HuH-7.5 (cell line): ENCODE results near the gene TWF2.

ENCODE experiments used
- DNase-seq: peaks from one replicate; pipeline ENCODE4 v3.0.0; 2011; ENCODE audit warnings: low spot score

TWF2 gene

DNA sequence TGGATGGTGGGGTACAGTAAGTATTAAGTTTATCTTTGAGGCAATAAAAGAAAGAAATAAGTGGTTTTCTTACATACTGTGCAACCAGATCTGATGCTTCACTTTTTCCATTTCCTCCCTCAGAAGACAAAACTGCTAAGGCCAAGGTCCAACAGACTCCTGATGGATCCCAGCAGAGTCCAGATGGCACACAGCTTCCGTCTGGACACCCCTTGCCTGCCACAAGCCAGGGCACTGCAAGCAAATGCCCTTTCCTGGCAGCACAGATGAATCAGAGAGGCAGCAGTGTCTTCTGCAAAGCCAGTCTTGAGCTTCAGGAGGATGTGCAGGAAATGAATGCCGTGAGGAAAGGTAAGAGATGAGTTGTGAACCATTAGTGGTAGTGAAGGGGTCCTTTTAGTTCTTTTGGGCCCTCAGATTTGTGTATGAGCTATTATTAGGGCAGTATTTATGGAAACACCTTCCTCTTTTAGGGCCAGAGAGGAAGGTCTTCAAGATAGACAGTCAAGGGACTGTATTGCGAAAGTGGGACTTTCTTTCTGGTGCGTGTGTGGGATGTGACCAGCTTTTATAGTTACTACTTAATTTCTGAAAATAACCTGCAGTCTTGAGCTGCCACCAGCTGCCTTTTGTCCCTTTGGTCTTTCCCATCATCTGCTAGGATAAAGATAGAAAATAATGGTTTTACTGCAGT lies 36.4 kb downstream of the TWF2 start:
- DNase-seq: no peak

DNA sequence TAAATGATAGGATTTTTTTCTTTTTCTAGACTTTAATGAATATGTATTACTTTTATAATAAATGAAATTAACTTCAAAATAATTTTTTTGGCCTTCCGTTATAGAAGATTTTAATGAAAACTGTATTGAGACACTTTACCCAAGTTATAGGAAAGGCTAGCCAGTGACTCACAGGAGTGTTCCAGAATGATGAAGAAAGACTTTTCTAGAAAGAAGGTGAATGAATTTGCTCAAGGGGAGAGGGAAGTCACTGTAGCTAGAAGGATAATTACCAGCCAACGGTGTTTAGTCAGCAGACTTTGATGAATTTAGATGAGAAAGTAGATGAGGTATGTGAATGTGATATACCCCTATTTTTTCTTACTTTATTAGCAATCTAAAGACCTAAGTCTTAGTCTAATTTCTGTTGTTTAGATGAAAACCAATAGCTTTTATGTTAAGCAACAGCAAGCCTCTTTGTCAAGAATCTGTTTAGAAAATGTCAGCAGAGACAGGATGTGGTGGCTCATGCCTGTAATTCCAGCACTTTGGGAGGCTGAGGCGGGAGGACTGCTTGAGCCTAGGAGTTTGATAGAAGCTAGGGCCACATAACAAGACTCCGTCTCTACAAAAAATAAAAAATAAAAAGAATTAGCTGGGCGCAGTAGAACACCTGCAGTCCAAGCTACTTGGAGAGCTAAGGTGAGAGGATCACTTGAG lies 37.8 kb downstream of the TWF2 start:
- no peak for DNase-seq

DNA sequence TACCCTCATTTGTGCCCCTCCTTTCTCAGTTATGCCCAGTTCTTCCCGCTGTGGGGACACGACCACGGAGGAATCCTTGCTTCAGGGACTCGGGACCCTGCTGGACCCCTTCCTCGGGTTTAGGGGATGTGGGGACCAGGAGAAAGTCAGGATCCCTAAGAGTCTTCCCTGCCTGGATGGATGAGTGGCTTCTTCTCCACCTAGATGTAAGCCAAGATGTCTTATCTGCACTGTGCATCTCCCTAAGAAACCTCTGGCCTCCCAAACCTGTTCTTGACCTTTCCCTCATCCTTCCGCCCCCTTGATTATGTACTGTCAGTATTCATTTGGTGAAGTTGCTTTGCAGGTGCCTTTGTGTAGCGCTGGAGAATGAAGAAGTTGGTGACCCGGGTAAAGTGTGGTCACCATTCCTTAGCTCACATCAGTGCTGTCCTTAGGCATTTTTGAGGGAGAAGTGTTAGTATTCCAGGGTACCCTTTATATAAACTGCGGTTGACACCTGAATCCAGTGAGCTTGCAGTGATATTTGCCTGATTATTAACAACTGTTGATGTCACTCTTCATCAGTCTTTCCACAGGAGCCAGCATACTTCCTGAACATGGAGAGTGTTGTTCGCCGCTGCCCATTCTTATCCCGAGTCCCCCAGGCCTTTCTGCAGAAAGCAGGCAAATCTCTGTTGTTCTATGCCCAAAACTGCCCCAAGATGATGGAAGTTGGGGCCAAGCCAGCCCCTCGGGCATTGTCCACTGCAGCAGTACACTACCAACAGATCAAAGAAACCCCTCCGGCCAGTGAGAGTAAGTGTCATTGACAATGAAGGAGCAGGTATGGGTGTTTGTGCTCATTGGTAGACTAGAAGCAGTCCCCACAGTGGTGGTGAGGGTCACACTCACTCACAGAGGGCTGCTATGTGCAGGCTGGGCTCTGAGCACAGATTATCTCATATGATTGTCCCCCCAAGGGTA lies 40.0 kb downstream of the TWF2 start:
- no peak for DNase-seq

DNA sequence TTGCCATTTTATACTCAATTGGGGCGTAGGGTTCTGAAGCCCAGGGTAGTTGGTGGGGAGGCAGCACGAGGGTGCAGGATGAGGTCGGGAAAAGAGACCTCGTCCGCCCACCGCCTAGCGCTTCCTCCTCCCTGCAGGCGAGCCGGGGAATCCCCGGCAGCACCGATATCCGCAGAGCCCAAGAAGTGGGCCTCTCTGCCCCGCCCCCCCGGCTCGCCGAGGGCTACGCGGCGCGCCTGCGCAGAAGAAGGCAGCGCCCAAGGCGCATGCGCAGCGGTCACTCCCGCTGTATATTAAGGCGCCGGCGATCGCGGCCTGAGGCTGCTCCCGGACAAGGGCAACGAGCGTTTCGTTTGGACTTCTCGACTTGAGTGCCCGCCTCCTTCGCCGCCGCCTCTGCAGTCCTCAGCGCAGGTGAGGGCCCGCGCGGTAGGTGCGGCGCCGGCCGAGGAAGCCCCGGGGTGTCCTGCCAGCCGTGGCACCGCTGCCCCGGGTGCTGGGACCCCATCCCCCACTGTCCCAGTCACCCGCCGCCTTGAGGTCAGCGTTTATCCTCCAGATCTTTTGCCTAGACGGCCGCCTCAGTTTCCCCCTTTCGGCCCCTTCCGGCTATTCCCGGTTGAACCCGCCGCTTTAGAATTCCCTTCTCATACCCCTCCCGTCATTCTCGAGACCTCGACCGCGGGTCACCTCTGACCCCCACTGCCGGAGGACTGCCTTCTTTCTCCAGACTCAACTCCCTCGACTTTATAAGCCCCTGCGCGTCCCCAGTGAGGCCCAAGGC lies 40.9 kb downstream of the TWF2 start, which contains the start of gene ALAS1:
Gene ALAS1 (plus strand): TSS at position 319 of the 784 bp plus-strand sequence. CDS start 1,082 bp downstream, outside the sequence.
- peak; percentile 90 for DNase-seq

DNA sequence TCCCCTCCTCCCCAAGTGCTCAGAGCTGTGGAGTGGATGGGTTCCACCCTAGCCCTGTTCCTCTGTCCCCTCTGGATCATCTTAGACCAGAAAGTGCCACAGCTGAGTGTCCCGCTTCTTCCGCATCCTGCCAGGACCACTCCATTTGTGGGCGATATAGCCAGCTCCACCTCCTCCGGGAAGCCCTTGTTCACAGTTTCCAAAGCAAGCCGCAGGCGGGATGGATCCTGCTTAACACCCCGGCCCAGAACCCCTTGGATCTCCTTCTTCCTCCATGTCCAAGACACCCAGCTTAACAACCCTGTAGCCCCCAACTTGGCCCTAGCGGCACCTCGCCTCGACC lies 41.5 kb downstream of the TWF2 start:
- no peak for DNase-seq

DNA sequence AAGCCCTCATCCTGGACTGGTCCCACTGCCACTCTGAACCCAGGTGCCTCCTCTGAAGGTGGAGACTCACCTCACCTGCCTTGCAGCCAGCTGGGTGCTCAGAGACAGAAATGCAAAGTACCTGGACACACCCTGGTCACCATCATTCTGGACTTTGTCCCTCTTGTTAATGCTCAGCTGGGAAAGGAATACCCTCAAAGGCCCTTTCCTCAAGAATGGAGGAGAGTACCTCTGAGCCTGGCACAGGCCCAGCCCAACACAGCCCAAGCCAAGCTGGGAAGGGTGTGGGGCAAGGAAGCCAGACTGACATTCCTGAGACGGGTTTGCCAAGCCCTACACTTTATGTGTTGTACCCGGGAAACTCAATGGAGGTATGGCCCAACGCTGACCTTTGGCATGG lies 42.0 kb downstream of the TWF2 start:
- DNase-seq: no peak

DNA sequence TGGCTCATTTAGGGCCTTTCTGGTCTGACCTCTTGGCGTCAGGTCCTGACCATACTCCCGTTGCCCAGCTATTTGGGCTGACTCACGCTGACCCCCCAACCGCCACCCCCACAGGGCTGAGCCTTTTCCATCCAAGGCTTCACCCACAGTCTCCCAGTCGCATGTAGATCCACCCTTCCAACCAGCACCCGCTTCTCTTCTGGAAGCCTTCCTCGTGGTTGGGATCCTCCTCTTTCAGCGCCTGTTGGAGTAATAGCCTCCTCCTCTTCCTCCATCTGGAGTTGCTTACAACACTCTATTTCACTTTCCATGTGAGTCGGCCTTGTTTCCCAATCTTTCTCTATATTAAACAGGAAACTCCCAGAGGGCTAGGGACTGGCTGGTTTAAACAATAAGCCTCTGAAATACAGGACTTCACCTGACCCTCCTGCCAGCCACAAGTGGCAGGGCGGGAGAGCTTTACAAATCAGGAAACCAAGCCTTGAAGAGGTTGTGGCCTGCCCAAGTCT lies 43.1 kb downstream of the TWF2 start:
- DNase-seq: no peak

DNA sequence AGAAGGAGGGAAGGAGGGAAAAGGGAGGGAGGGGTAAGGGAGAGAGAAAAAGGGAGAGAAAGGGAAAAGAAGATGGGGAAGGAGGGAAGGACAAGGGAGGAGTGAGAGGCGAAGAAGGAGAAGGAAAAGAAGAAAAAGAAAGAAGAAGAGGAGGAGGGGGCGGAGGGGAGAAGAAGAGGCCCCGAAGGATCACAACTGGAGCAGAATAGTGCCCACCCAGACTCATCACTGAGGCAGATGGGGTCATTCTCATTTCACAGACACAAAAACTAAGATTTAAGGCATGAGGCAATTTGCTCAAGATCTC lies 43.7 kb downstream of the TWF2 start:
- DNase-seq: no peak

DNA sequence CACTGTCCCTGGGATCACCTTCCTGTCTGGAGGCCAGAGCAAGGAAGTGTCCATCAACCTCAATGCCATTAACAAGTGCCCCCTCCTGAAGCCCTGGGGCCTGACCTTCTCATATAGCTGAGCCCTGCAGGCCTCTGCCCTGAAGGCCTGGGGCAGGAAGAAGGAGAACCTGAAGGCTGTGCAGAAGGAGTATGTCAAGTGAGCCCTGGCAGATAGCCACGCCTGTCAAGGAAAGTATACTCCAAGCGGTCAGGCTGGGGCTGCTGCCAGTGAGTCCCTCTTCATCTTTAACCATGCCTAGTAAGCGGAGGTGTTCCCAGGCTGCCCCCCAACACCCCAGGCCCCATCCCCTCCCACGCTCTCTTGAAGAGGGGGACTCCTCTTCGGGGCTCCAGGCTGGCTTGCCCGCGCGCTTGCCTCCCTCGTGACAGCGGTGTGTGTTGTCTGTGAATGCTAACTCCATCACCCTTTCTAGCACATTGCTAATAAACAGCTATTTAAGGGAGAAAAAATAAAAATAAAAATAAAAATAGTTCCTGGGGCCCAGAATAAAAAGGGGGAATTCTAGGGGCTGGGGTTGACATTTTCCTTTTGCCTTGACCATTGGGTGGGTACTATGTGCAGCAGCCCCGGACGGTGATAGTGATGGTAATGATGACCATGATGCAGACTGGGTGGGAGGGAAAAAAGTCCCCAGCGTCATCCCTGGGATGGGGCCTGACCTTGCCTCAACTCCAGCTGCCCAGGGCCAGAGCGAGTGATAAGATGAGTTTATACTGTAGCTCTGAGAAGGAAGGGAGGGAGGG lies 44.3 kb downstream of the TWF2 start:
- no peak for DNase-seq

DNA sequence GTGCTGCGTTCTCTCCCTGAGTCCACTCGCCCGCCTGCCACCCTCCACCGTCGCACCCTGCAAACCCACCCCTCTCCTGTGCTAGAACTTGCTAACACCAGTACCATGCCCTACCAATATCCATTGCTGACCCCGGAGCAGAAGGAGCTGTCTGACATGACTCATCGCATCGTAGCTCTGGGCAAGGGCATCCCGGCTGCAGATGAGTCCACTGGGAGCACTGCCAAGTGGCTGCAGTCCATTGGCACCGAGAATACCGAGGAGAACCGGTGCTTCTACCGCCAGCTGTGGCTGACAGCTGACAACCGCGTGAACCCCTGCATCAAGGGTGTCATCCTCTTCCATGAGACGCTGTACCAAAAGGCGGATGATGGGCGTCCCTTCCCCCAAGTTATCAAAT lies 45.9 kb downstream of the TWF2 start:
- DNase-seq: no peak

DNA sequence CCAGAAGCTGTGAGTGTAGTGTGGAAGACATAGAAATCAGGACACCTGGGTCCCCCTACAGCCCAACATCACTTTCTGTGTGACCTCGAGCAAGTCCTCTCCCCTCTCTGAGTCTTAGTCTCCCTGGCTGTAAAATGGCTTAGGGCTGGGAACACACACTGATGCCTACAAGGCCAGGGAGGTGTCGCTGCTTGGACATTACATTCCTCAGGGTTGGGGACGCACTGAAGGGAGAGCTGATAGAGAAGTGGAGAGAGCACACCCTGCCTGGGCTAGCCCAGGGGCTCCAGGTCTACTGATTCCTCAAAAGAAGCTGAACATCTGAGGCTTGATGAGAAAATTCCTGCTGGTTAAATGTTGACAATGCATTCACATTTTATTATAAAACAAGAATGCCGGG lies 47.3 kb downstream of the TWF2 start:
- DNase-seq: no peak

DNA sequence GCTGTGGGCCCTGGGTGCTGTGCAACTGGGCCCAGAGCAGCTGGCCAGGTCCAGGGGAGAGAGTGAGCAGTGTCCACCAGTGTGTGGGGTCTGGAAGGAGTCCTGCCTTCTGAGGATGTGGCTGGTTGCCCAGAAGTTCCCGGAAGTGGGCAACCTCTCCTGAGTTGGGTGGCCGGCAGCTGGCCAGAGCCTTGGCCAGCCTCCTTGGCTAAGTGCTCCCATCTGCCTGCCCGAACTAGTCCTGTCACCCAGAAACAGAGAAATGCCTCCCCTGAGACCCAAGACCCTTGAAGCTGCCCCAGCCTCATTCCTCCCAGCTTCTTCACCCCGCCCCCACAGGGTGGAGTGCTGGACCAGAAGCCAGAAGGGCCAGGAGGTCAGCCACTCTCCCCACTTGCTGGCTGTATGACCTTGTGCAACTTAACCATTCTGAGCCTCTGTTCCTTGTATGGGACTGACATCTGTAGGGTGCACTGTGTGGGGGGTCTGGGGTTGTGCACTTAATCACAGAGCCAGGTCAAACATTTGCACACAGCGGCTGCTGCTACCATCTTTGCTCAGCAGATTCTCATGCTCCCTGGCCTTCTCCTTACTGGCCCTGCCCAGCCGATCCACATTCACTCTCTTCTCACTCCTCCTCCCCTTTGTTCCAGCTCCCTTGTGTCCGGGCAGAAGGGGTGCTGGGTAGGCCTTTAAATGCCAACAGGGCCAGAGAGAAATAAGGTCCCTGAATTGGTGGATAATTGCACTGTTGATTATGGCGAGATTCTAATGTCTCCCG lies 48.5 kb downstream of the TWF2 start:
- DNase-seq: no peak

DNA sequence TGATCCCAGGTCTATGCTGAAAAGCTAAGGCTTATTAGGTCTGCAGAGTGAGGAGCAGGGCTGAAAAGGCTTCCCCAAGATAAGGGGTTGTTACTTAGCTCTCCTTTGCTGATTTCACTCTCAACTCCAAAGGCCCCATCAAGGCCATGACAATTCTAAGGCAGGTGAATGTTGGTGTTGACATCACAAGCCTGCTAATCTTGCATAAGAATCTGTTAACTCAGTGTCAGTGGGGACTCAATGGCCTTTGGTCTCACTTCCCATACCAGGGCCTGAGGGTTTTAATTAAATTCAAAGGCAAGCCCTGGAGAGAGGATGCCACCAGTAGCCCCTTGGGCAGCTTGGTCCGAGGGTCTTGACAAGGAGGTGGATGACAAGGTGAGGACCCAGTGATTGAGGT lies 50.4 kb downstream of the TWF2 start:
- no peak for DNase-seq

DNA sequence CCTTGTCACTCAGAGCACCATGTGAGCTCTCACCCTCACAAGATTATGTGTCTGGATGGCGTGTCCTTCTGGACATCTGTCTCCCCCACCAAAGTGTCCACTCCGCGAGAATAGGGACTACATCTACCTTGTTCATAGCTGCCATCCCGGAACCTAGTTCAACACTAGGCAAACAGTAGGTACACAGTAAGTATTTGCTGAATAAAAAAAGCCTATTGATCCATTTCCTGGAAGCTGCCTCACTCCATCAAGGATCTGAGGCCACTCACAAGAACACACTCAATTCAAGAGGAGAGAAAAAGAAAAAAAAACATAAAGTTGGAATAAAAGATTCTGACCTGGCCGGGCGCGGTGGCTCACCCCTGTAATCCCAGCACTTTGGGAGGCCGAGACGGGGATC lies 52.2 kb downstream of the TWF2 start:
- no peak for DNase-seq

DNA sequence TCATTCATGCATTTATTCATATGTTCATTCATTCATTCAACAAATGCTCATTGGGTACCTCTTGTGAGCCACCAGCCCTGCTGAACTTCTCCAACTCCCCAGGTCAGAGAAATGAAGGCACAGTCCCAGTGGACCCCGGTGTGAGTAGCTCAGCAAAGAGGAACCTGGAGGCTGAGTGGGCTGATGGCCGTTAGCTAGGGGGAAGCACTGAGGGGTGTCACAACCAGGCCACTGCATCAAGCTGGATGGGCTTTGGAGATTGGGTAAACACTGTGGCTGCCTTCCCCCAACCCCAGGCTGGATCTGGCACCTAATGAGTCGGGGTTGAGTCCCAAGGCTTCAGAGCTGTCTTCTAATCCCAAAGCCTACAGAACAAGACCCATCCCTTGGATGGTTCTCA lies 53.1 kb downstream of the TWF2 start:
- DNase-seq: no peak

DNA sequence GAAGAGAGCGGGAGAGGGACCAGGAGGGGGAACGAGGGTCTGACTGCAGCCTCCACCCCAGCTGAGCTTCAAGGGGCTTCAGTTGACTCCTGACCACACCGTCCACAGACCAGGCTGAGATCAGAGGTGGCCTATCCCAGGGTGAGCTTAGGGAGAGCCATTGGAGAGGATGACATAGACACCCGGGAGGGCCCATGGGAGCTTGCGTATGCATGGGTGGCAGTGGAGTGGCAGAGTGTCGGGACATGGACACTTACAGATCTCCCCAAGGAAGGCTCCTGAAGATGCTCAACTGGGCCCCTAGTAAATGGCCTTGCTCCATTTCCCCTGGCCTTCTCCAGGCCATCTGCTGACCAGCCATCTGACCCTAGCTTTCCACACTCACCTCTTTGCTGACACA lies 53.6 kb downstream of the TWF2 start:
- no peak for DNase-seq

DNA sequence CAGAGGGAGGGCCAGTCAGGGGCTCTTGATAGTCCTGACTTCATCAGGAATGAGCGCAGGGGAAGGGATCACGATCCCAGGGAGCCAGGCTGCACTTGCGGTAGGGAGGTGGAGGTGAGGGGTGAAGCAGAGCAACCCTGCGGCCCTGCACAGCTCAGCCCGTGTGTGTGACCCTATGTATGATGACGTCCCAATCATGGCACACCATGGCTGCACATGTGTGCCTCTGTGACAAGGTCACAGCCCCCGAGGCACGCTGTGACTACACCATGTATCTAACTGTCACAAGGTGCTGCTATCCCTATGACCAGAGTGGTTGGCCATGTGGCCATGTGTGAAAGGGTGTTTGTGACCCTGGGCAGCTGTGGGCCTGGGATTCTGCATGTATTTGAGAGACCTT lies 54.3 kb downstream of the TWF2 start:
- DNase-seq: no peak

DNA sequence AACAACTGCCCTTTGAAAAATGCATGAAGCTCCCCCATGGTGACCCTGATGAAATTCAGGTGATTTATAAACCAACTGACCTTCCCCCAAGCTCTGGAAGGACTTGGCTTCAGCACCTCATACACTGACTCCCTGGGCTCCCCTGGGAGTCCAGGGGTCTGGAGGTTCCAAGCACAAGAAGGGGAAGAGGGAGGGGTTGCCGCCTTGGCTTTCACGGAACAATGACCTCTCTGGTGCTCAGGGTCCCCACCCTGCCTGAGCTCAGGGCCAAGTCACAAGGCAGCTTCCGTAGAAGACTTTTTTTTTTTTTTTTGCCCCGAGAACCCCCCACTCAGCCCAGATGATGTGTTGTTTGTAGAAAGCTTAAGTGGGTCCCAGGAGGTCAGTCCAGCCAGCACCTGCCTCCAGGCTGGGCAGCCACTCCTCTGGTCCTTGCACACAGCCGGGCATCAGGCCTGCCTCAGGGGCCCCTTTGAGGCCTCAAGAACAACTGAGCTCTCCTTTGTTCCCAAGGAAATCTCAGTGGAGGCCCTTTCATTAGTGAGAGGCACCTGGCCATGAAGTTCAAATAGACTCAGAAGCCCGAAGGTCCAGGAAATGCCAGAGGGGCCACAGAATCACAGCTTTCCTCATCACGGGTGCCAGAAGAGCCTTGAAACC lies 55.0 kb downstream of the TWF2 start:
- DNase-seq: no peak

DNA sequence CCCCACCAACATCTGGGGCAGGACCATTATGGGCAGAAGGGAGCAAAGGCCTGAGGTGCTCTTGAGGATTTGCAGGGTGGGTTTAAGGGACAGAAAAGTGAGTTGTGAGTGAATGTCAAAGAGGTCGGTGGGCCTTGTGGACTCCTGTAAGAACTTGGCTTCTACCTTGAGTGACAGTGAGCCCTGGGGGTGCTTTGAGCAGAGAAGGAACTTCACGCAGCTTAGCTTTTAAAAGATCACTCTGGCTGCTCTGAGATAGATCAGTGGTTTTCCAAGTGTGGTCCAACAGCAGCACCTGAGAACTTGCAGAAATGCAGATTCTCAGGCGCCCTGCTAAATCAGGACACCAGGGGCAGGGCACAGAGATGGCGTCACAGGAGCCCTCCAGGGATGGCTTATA lies 56.3 kb downstream of the TWF2 start:
- no peak for DNase-seq

DNA sequence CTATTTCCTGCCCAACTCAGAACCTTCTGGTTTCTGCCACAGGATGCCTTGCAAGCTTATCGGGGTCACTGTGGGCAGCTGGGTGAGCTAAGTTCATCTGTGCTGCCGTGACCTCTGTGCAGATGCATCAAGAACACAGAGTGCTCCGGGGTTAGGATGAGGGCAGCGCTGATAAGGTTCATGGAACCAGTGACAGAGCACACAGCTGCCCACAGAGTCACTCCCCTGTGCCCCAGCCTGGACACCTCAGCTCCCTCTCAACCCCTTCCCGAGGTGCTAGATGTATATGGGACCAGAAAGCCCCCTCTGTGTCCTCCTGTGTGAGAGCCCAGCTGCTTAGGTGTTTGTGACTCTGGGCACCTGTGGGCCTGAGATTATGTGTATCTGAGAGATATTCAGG lies 56.8 kb downstream of the TWF2 start:
- DNase-seq: peak; percentile 58
